A549 (cell line): ENCODE results near the gene RGS9BP. TPM values are rescaled to one million over a fixed set of nuclear protein-coding genes. Genes with fewer than 3 reads are reported as not detected.

Experiments
- ATAC-seq, 2 experiments: fragments of 200-7000 bp in 1 of 2; fragments of >200 bp in 1 of 2; cut with Nextera tagmentation in 1 of 2; cut with Tn5 transposase in 1 of 2; 3 replicates each; pipeline versions ENCODE4 v1.8.0 to v1.9.1; 2018 to 2020; ENCODE audit warnings: mild to moderate bottlenecking in 1 of 2, moderate library complexity in 1 of 2
- CTCF ChIA-PET: fragments of 300-600 bp; sonication (Branson Sonifier 250); formaldehyde crosslinking; extraction: SDS; loops from one replicate; lab custom pipeline; 2021; ENCODE audit warnings: antibody characterized with exemption, inconsistent platforms; lab: Yijun Ruan, JAX
- POLR2A ChIA-PET: fragments of 350-600 bp; formaldehyde crosslinking; extraction: SDS; loops from one replicate; lab custom pipeline; 2021; ENCODE audit warnings: antibody characterized with exemption, inconsistent platforms; lab: Yijun Ruan, JAX
- DNase-seq, 2 experiments: peaks; one replicate each; pipeline versions ENCODE4 v3.0.0 to v3.0.0-alpha.2; 2011 to 2016; ENCODE audit warnings: low read depth in 1 of 2, low spot score in 1 of 2
- FAIRE-seq: peaks from 2 replicates; lab custom pipeline; 2011; peaks lifted over from hg19 to GRCh38; lab: Jason Lieb, UNC
- H3K27ac ChIP-seq, 2 experiments: fragments of >200 bp; sonication (Bioruptor Twin); formaldehyde crosslinking; 3 replicates each; pipeline ENCODE4 v1.5.1; 2016 to 2017
- H3K4me1 ChIP-seq: fragments of >200 bp; sonication (Bioruptor Twin); formaldehyde crosslinking; 3 replicates; pipeline ENCODE4 v1.6.1; 2016
- H3K4me2 ChIP-seq: fragments of >200 bp; sonication (Bioruptor Twin); formaldehyde crosslinking; 3 replicates; pipeline ENCODE4 v1.6.1; 2016
- H3K4me3 ChIP-seq: fragments of >200 bp; sonication (Bioruptor Twin); formaldehyde crosslinking; 3 replicates; pipeline ENCODE4 v1.5.1; 2016
- H3K9me3 ChIP-seq: fragments of >200 bp; sonication (Bioruptor Twin); formaldehyde crosslinking; 3 replicates; pipeline ENCODE4 v1.6.1; 2016
- ATOH8 ChIP-seq: fragments of 250-450 bp; sonication (Bioruptor Pico); IDR thresholded peaks from 2 replicates; pipeline ENCODE4 v1.5.0; 2020; ENCODE audit warnings: low read depth, mild to moderate bottlenecking, moderate library complexity
- BCL3 ChIP-seq: fragments of >200 bp; sonication (Bioruptor Twin); formaldehyde crosslinking; IDR thresholded peaks from 3 replicates; pipeline ENCODE4 v1.6.1; 2016
- CBX2 ChIP-seq: fragments of 200-600 bp; sonication (generic); IDR thresholded peaks from 2 replicates; pipeline ENCODE4 v1.6.1; 2016; ENCODE audit warnings: low read depth, mild to moderate bottlenecking, borderline replicate concordance
- CHD2 ChIP-seq: fragments of 150-350 bp; IDR thresholded peaks from 2 replicates; pipeline ENCODE4 v1.6.1; 2014; ENCODE audit warnings: low read length; ENCODE audit not compliant: partially characterized antibody
- CHD4 ChIP-seq: fragments of 200-600 bp; sonication (generic); IDR thresholded peaks from 2 replicates; pipeline ENCODE4 v1.6.1; 2016; ENCODE audit warnings: antibody characterized with exemption, mild to moderate bottlenecking, borderline replicate concordance
- CTCF ChIP-seq: fragments of >200 bp; sonication (Bioruptor Twin); formaldehyde crosslinking; IDR thresholded peaks from 3 replicates; pipeline ENCODE4 v1.5.1; 2016
- E2F6 ChIP-seq: IDR thresholded peaks from 2 replicates; pipeline ENCODE4 v1.6.1; 2012; ENCODE audit warnings: low read depth, borderline replicate concordance
- EHF ChIP-seq: fragments of 250-450 bp; sonication (Bioruptor Pico); IDR thresholded peaks from 2 replicates; pipeline ENCODE4 v1.5.0; 2020; ENCODE audit warnings: mild to moderate bottlenecking
- FOSB ChIP-seq: fragments of 250-450 bp; sonication (Bioruptor Pico); IDR thresholded peaks from 2 replicates; pipeline ENCODE4 v1.5.0; 2020; ENCODE audit warnings: mild to moderate bottlenecking, moderate library complexity
- FOXS1 ChIP-seq: fragments of 250-450 bp; sonication (Bioruptor Pico); IDR thresholded peaks from 2 replicates; pipeline ENCODE4 v1.5.0; 2020; ENCODE audit warnings: mild to moderate bottlenecking, moderate library complexity
- HOXB13 ChIP-seq: fragments of 250-450 bp; sonication (Bioruptor Pico); IDR thresholded peaks from 2 replicates; pipeline ENCODE4 v1.5.0; 2020; ENCODE audit warnings: low read depth, mild to moderate bottlenecking, moderate library complexity
- JUN ChIP-seq, 2 experiments: fragments of >200 bp; sonication (Bioruptor Twin); formaldehyde crosslinking; IDR thresholded peaks; 2 replicates in 1 of 2; 3 replicates in 1 of 2; pipeline ENCODE4 v1.6.1; 2016 to 2017
- JUNB ChIP-seq: fragments of >200 bp; sonication (Bioruptor Twin); formaldehyde crosslinking; IDR thresholded peaks from 2 replicates; pipeline ENCODE4 v1.6.1; 2016
- NFE2L2 ChIP-seq: fragments of 150-350 bp; conservative IDR thresholded peaks from 2 replicates; pipeline ENCODE4 v1.6.1; 2014; ENCODE audit warnings: low read length
- NR3C1 ChIP-seq: fragments of >200 bp; sonication (Bioruptor Twin); formaldehyde crosslinking; IDR thresholded peaks from 3 replicates; pipeline ENCODE4 v1.6.1; 2017
- PBX3 ChIP-seq: IDR thresholded peaks from 2 replicates; pipeline ENCODE4 v1.6.1; 2012
- PHF8 ChIP-seq: fragments of 200-600 bp; sonication (generic); IDR thresholded peaks from 2 replicates; pipeline ENCODE4 v1.6.1; 2016; ENCODE audit warnings: low read depth, mild to moderate bottlenecking, antibody characterized with exemption, moderate library complexity, borderline replicate concordance
- REST ChIP-seq: fragments of 200-600 bp; sonication (generic); IDR thresholded peaks from 2 replicates; pipeline ENCODE4 v1.6.1; 2016; ENCODE audit warnings: antibody characterized with exemption, mild to moderate bottlenecking, moderate library complexity
- RFX5 ChIP-seq: fragments of 450-650 bp; IDR thresholded peaks from 2 replicates; pipeline ENCODE4 v1.7.1; 2014; ENCODE audit warnings: antibody characterized with exemption, mild to moderate bottlenecking, moderate library complexity
- USF2 ChIP-seq: fragments of 450-650 bp; IDR thresholded peaks from 2 replicates; pipeline ENCODE4 v1.6.1; 2014; ENCODE audit warnings: antibody characterized with exemption
- ZSCAN20 ChIP-seq: fragments of 250-450 bp; sonication (Bioruptor Pico); IDR thresholded peaks from 2 replicates; pipeline ENCODE4 v1.8.0; 2022; ENCODE audit warnings: mild to moderate bottlenecking, moderate library complexity
- WGBS: methylation state at CpG from one replicate; pipeline ENCODE4 v1.1.6; 2017; ENCODE audit errors: missing lambda C conversion rate; 5-methylcytosine and 5-hydroxymethylcytosine counted together
- polyA plus RNA-seq, 4 experiments: library from polyadenylated mRNA; depleted of rRNA in 3 of 4; stranded (reverse); fragments of >200 nt; fragmentation: RNase III in 1 of 4; extraction: RNeasy Plus Mini Kit Qiagen cat#74134 plus additional on column Dnase treatment in 1 of 4; gene quantifications; 2 replicates in 3 of 4; 3 replicates in 1 of 4; pipeline ENCODE4 v1.2.3, GENCODE V29; 2011 to 2017

RGS9BP gene
- polyA plus RNA-seq, 2 of the 4 experiments (the other 2 are of a cell fraction) = 0.17 to 0.41 TPM

GRCh38 chr19:32638625-32639024, 37.0 kb upstream of the RGS9BP start:
- no peak for FAIRE-seq
- CTCF ChIA-PET = interaction anchor here (0.7 to 4.4 kb wide), 5 partner anchors 9 to 73 kb away, joined by 3 to 21 read pairs (median 4); no protein-coding TSS in a partner anchor
- POLR2A ChIA-PET = no interaction called here

GRCh38 chr19:32642771-32643170, 32.9 kb upstream of the RGS9BP start:
- Histone ChIP-seq H3K9me3 (no peaks in the 10 kb centered on the region), H3K4me1 (no peaks in the 10 kb centered on the region), H3K4me2 (no peak overlapping the region), H3K4me3 (no peak overlapping the region), H3K27ac (no peak overlapping the region)
- POLR2A ChIA-PET = no interaction called here
- FAIRE-seq (no peak), DNase-seq (no peak), ATAC-seq (no peak)
- CTCF ChIA-PET = interaction anchor here (1.1 kb wide), 1 partner anchor 43 kb away, joined by 3 read pairs; no protein-coding TSS in a partner anchor
- TF ChIP-seq NFE2L2 = no peak
- no peak for TF ChIP-seq HOXB13 (CRISPR knock-in tag)
- no peak for TF ChIP-seq ATOH8 (CRISPR knock-in tag)
- TF ChIP-seq JUN (IDR thresholded peaks at IDR 0.05) = no peak
- TF ChIP-seq RFX5 = no peak
- no peak for TF ChIP-seq BCL3
- no peak for TF ChIP-seq NR3C1
- TF ChIP-seq PBX3 = no peak
- no peak for TF ChIP-seq ZSCAN20 (CRISPR knock-in tag)
- TF ChIP-seq CTCF = no peak
- no peak for TF ChIP-seq CHD2
- no peak for TF ChIP-seq EHF (CRISPR knock-in tag)
- TF ChIP-seq USF2 = no peak
- no peak for TF ChIP-seq FOXS1
- TF ChIP-seq FOSB (CRISPR knock-in tag) = no peak
- WGBS = 93% methylated on average over 12 of the region's 12 CpGs

More at GRCh38 chr19:32638625-32639024, 37.0 kb upstream of the RGS9BP start:
- H3K4me3 ChIP-seq = no peak overlapping the region
- TF ChIP-seq JUN (IDR thresholded peaks at IDR 0.05) (no peak), CHD4 (no peak), REST (no peak), JUNB (no peak), CBX2 (no peak), ATOH8 (CRISPR knock-in tag) (no peak), E2F6 (no peak), PHF8 (no peak)
- H3K4me2 ChIP-seq = no peak overlapping the region
- no peaks in the 10 kb centered on the region for H3K4me1 ChIP-seq
- no peaks in the 10 kb centered on the region for H3K9me3 ChIP-seq
- no peak overlapping the region for H3K27ac ChIP-seq
- ATAC-seq (no peak; a peak in 1 of 6 replicates), DNase-seq (no peak)
- 97% methylated on average over 13 of the region's 13 CpGs for WGBS
